IMR-90 (cell line): Measurements from ENCODE around the gene DYNC2H1. TPM values are rescaled to one million over a fixed set of nuclear protein-coding genes. Genes with fewer than 3 reads are reported as not detected.

Experiments used
- ATAC-seq: fragments of 200-7000 bp; cut with Tn5 transposase; 2 replicates; pipeline ENCODE4 v1.9.1; 2020; ENCODE audit warnings: low read depth, mild to moderate bottlenecking, moderate library complexity
- BruUV-seq: library from RNA; stranded (reverse); fragments of 400-500 nt; replicated peaks from 2 replicates; lab custom pipeline; 2021; lab: Mats Ljungman, UMichigan
- CTCF ChIA-PET: fragments of 300-600 bp; formaldehyde crosslinking; extraction: SDS; loops from one replicate; lab custom pipeline; 2021; ENCODE audit warnings: antibody characterized with exemption; lab: Yijun Ruan, JAX
- POLR2A ChIA-PET: fragments of 300-600 bp; sonication (Branson Sonifier 250); formaldehyde crosslinking; loops from one replicate; lab custom pipeline; 2022; ENCODE audit warnings: antibody characterized with exemption; ENCODE audit not compliant: unreplicated experiment; lab: Charles Lee
- DNase-seq: peaks from one replicate; pipeline ENCODE4 v3.0.0; 2013
- H2AFZ ChIP-seq: replicated peaks from 2 replicates; pipeline ENCODE3; 2013; ENCODE audit warnings: low read length, mild to moderate bottlenecking; ENCODE audit not compliant: poor library complexity
- H2AK5ac ChIP-seq: 2 replicates; pipeline ENCODE4 v1.6.1; 2013; ENCODE audit warnings: low read depth, low read length, inconsistent platforms
- H2AK9ac ChIP-seq: replicated peaks from 2 replicates; pipeline ENCODE3; 2013; ENCODE audit warnings: mild to moderate bottlenecking, low read depth, low read length, moderate library complexity; ENCODE audit not compliant: poor library complexity
- H2BK120ac ChIP-seq: 2 replicates; pipeline ENCODE4 v1.6.1; 2013; ENCODE audit warnings: low read depth, low read length, inconsistent platforms
- H2BK15ac ChIP-seq: 3 replicates; pipeline ENCODE4 v1.6.1; 2013; ENCODE audit warnings: low read depth, low read length, inconsistent platforms
- H2BK20ac ChIP-seq: 2 replicates; pipeline ENCODE4 v1.6.1; 2013; ENCODE audit warnings: low read depth, mild to moderate bottlenecking, inconsistent platforms, low read length, moderate library complexity
- H2BK5ac ChIP-seq: 2 replicates; pipeline ENCODE4 v1.6.1; 2013; ENCODE audit warnings: mild to moderate bottlenecking, low read depth, low read length, inconsistent platforms; ENCODE audit not compliant: poor library complexity, severe bottlenecking
- H3K14ac ChIP-seq: replicated peaks from 2 replicates; pipeline ENCODE4 v1.6.1; 2013; ENCODE audit warnings: low read depth, low read length, inconsistent platforms
- H3K18ac ChIP-seq: 2 replicates; pipeline ENCODE4 v1.6.1; 2013; ENCODE audit warnings: low read depth, low read length, control low read depth
- H3K23ac ChIP-seq: 2 replicates; pipeline ENCODE4 v1.6.1; 2013; ENCODE audit warnings: low read depth, low read length, inconsistent platforms
- H3K27ac ChIP-seq: 2 replicates; pipeline ENCODE4 v1.5.1; 2013; ENCODE audit warnings: mild to moderate bottlenecking, control low read depth, low read length; ENCODE audit not compliant: insufficient read depth
- H3K27me3 ChIP-seq: 2 replicates; pipeline ENCODE4 v1.6.1; 2013; ENCODE audit warnings: low read length; ENCODE audit not compliant: control insufficient read depth, insufficient read depth
- H3K36me3 ChIP-seq: 2 replicates; pipeline ENCODE4 v1.6.1; 2013; ENCODE audit warnings: low read length, mixed read lengths; ENCODE audit not compliant: control insufficient read depth, insufficient read depth
- H3K4ac ChIP-seq: 2 replicates; pipeline ENCODE4 v1.6.1; 2013; ENCODE audit warnings: low read depth, low read length, inconsistent platforms
- H3K4me1 ChIP-seq: 2 replicates; pipeline ENCODE4 v1.6.1; 2013; ENCODE audit warnings: low read length, mixed read lengths; ENCODE audit not compliant: control insufficient read depth, insufficient read depth
- H3K4me2 ChIP-seq: 2 replicates; pipeline ENCODE4 v1.6.1; 2013; ENCODE audit warnings: low read depth, mild to moderate bottlenecking, control low read depth, low read length, moderate library complexity
- H3K4me3 ChIP-seq: 2 replicates; pipeline ENCODE4 v1.5.1; 2013; ENCODE audit warnings: low read depth, mild to moderate bottlenecking, control low read depth, low read length, moderate library complexity; ENCODE audit not compliant: insufficient read depth
- H3K56ac ChIP-seq: 2 replicates; pipeline ENCODE4 v1.6.1; 2013; ENCODE audit warnings: low read length, inconsistent platforms; ENCODE audit not compliant: insufficient read depth; ENCODE audit errors: extremely low read depth
- H3K79me1 ChIP-seq, 2 experiments: 2 replicates each; pipeline ENCODE4 v1.6.1; 2013; ENCODE audit warnings: low read length in 2 of 2, inconsistent platforms in 1 of 2, low read depth in 1 of 2
- H3K9ac ChIP-seq: 2 replicates; pipeline ENCODE4 v1.6.1; 2013; ENCODE audit warnings: low read depth, low read length, control low read depth
- H3K9me1 ChIP-seq: 2 replicates; pipeline ENCODE4 v1.6.1; 2013; ENCODE audit warnings: low read length, inconsistent platforms; ENCODE audit not compliant: insufficient read depth
- H3K9me3 ChIP-seq: 2 replicates; pipeline ENCODE4 v1.6.1; 2013; ENCODE audit warnings: low read length; ENCODE audit not compliant: control insufficient read depth, insufficient read depth
- H4K20me1 ChIP-seq: 2 replicates; pipeline ENCODE4 v1.6.1; 2013; ENCODE audit warnings: low read length, inconsistent platforms; ENCODE audit not compliant: insufficient read depth
- H4K5ac ChIP-seq: 2 replicates; pipeline ENCODE4 v1.6.1; 2013; ENCODE audit warnings: mild to moderate bottlenecking, low read depth, low read length, control low read depth
- H4K8ac ChIP-seq, 2 experiments: 2 replicates each; pipeline ENCODE4 v1.6.1; 2013; ENCODE audit warnings: low read depth in 2 of 2, low read length in 2 of 2, control low read depth in 1 of 2, inconsistent platforms in 1 of 2
- H4K91ac ChIP-seq: 2 replicates; pipeline ENCODE4 v1.6.1; 2013; ENCODE audit warnings: low read depth, low read length, inconsistent platforms; ENCODE audit not compliant: insufficient read depth
- BHLHE40 ChIP-seq: fragments of 150-350 bp; IDR thresholded peaks from 2 replicates; pipeline ENCODE4 v1.6.1; 2016; ENCODE audit warnings: mild to moderate bottlenecking, low read depth, low read length
- CEBPB ChIP-seq: IDR thresholded peaks from 2 replicates; pipeline ENCODE4 v1.6.1; 2012; ENCODE audit warnings: low read depth, low read length, improper control_type of control experiment
- MXI1 ChIP-seq: IDR thresholded peaks from 2 replicates; pipeline ENCODE4 v1.6.1; 2012; ENCODE audit warnings: low read depth, mild to moderate bottlenecking, low read length, moderate library complexity, borderline replicate concordance
- NFE2L2 ChIP-seq: fragments of 150-350 bp; IDR thresholded peaks from 2 replicates; pipeline ENCODE4 v1.6.1; 2016; ENCODE audit warnings: low read depth, mild to moderate bottlenecking, low read length
- POLR2A ChIP-seq: IDR thresholded peaks from 2 replicates; pipeline ENCODE4 v1.6.1; 2012; ENCODE audit warnings: mild to moderate bottlenecking, low read depth, low read length
- RAD21 ChIP-seq: IDR thresholded peaks from 2 replicates; pipeline ENCODE4 v1.6.1; 2012; ENCODE audit warnings: low read length, improper control_type of control experiment
- RCOR1 ChIP-seq: IDR thresholded peaks from 2 replicates; pipeline ENCODE4 v1.6.1; 2012; ENCODE audit warnings: mild to moderate bottlenecking, low read length, improper control_type of control experiment; ENCODE audit not compliant: insufficient replicate concordance
- WGBS, 2 experiments: methylation state at CpG; one replicate each; pipeline versions ENCODE4 v1.1.5 to v1.1.7; 2013; ENCODE audit warnings: missing lambda C conversion rate in 2 of 2; ENCODE audit not compliant: insufficient read length in 1 of 2; ENCODE audit errors: extremely low coverage in 2 of 2; 5-methylcytosine and 5-hydroxymethylcytosine counted together
- dilution Hi-C: fragments of 300-500 bp; cut with HindIII; formaldehyde crosslinking; loops from one replicate; pipeline ENCODE4 v1.14.3; 2018; ENCODE audit warnings: low sequenced_read_pairs; ENCODE audit not compliant: unreplicated experiment
- in situ Hi-C: fragments of 300-500 bp; cut with MboI; formaldehyde crosslinking; loops from 3 replicates; pipeline ENCODE4 v1.14.3; 2019; ENCODE audit warnings: low sequenced_read_pairs, inconsistent platforms, mixed read lengths
- intact Hi-C: fragments of 100-400 bp; cut with micrococcal nuclease; formaldehyde crosslinking; loops from 2 replicates; pipeline ENCODE4 v1.10.0; 2022
- polyA plus RNA-seq, 3 experiments: library from polyadenylated mRNA; depleted of rRNA; stranded (reverse); fragments of >200 nt; gene quantifications; 2 replicates each; pipeline ENCODE4 v1.2.3, GENCODE V29; 2012; ENCODE audit warnings: low replicate concordance in 1 of 3
- total RNA-seq: library from RNA; depleted of rRNA; stranded (reverse); fragments of >200 nt; gene quantifications from 2 replicates; pipeline ENCODE4 v1.2.3, GENCODE V29; 2012
- TF ChIP-seq, protein P1 (sequence below): fragments of 150-350 bp; IDR thresholded peaks from 2 replicates; pipeline ENCODE4 v1.6.1; 2016; ENCODE audit warnings: low read depth, mild to moderate bottlenecking, low read length, moderate library complexity, borderline replicate concordance

The DYNC2H1 gene
- total and polyA plus RNA-seq, 2 of the 4 experiments (the other 2 are of a cell fraction): 5.7 to 21.0 TPM

DNA sequence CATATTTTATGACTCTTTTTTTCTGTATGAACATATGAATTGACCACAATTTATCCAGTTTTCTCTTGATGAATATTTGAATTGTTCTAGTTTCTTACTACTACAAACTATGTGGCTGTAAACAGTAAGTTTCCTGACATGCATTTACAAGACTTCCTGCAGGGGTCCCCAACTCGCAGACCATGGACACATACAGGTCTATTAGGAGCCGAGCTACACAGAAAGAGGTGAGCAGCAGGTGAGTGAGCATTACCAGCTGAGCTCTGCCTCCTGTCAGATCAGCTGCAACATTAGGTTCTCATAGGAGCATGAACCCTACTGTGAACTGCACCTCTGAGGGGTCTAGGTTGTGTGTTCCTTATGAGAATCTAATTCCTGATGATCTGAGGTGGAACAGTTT is 379.4 kb downstream of the DYNC2H1 start:
- no peaks in the 10 kb centered on the region for H4K20me1 ChIP-seq
- H3K79me1 ChIP-seq: no peaks in the 10 kb centered on the region
- TF ChIP-seq NFE2L2: no peak
- TF ChIP-seq, protein P1, sequence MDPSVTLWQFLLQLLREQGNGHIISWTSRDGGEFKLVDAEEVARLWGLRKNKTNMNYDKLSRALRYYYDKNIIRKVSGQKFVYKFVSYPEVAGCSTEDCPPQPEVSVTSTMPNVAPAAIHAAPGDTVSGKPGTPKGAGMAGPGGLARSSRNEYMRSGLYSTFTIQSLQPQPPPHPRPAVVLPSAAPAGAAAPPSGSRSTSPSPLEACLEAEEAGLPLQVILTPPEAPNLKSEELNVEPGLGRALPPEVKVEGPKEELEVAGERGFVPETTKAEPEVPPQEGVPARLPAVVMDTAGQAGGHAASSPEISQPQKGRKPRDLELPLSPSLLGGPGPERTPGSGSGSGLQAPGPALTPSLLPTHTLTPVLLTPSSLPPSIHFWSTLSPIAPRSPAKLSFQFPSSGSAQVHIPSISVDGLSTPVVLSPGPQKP: no peak
- TF ChIP-seq RCOR1: no peak
- TF ChIP-seq CEBPB: no peak
- no peak for TF ChIP-seq BHLHE40
- no peak for TF ChIP-seq RAD21
- TF ChIP-seq MXI1: no peak
- no peak for TF ChIP-seq POLR2A
- no peak overlapping the region for H3K14ac ChIP-seq
- H3K23ac ChIP-seq: no peak overlapping the region
- CTCF ChIA-PET: no interaction called here
- DNase-seq: no peak
- H3K36me3 ChIP-seq: no peaks in the 10 kb centered on the region
- no peak overlapping the region for H2AK9ac ChIP-seq
- dilution Hi-C loops: no loop called here
- H2BK20ac ChIP-seq: no peak overlapping the region
- H3K4ac ChIP-seq: no peak overlapping the region
- no peak overlapping the region for H3K9ac ChIP-seq
- H3K56ac ChIP-seq: no peak overlapping the region
- H4K5ac ChIP-seq: no peak overlapping the region
- H3K4me3 ChIP-seq: no peak overlapping the region
- no peaks in the 10 kb centered on the region for H3K4me1 ChIP-seq
- in situ Hi-C loops: no loop called here
- H3K9me1 ChIP-seq: no peaks in the 10 kb centered on the region
- no CpG with 5 or more reads among the region's 2 CpGs for WGBS, 2 experiments
- no peak overlapping the region for H4K91ac ChIP-seq
- H3K27me3 ChIP-seq: no peaks in the 10 kb centered on the region
- H3K18ac ChIP-seq: no peak overlapping the region
- BruUV-seq: no TSS peak
- no peak overlapping the region for H2BK5ac ChIP-seq
- no peak overlapping the region for H4K8ac ChIP-seq
- intact Hi-C loops: no loop called here
- H2AK5ac ChIP-seq: no peak overlapping the region
- no peak overlapping the region for H2BK15ac ChIP-seq
- no peak overlapping the region for H2AFZ ChIP-seq
- POLR2A ChIA-PET: no interaction called here
- no peak overlapping the region for H2BK120ac ChIP-seq
- peaks cover 4% of the 10 kb centered on the region; the same call in 1 of the 2 replicates for H3K9me3 ChIP-seq
- H3K27ac ChIP-seq: no peak overlapping the region
- H3K4me2 ChIP-seq: no peak overlapping the region
- no peak for ATAC-seq
